Brain microvascular endothelial cell (primary cell): ENCODE results near the gene LAMA3.

Source experiments
- DNase-seq: peaks from one replicate; pipeline ENCODE4 v3.0.0-alpha.2; 2020
- H3K27ac ChIP-seq: fragments of 250-450 bp; sonication (Bioruptor Pico); 2 replicates; pipeline ENCODE4 v1.5.1; 2020; ENCODE audit warnings: mild to moderate bottlenecking, moderate library complexity
- H3K27me3 ChIP-seq: fragments of 250-450 bp; sonication (Bioruptor Pico); replicated peaks from 2 replicates; pipeline ENCODE4 v1.5.1; 2020; ENCODE audit warnings: mild to moderate bottlenecking
- H3K36me3 ChIP-seq: fragments of 250-450 bp; sonication (Bioruptor Pico); replicated peaks from 2 replicates; pipeline ENCODE4 v1.5.1; 2020; ENCODE audit warnings: mild to moderate bottlenecking
- H3K4me3 ChIP-seq: 2 replicates; pipeline ENCODE4 v1.5.1; 2011; ENCODE audit warnings: low read depth, mild to moderate bottlenecking, control low read depth, low read length, moderate library complexity
- in situ Hi-C: cut with HindIII; loops from 2 replicates; pipeline ENCODE4 v1.10.0; 2017; ENCODE audit warnings: low sequenced_read_pairs, low pct_ligation_motif_present
- TF ChIP-seq, protein P1 (sequence below): IDR thresholded peaks from 2 replicates; pipeline ENCODE4 v1.5.1; 2011; ENCODE audit warnings: low read depth, mild to moderate bottlenecking, moderate library complexity, low read length, control low read depth, inconsistent platforms; ENCODE audit errors: missing control alignments

LAMA3 gene

DNA sequence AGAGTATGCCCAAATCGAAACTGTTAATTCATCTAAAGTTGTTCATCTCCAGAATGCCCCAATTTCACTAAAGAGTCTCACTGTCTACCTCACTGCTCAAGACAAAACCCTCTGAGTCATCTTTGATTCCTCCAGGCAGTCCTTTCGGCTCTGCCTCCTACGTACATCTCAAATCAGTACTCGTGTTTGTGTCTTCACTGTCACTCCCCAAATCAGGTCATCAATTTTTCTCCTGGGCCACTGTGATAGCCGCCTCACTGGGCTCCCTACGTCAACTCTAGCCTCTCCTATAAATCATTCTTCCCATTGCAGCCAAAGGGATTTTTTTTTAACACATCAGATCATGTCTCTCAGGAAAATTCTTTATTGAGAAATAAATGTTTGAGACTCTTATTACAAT lies 283.2 kb downstream of the LAMA3 start:
- H3K27ac ChIP-seq = no peak overlapping the region
- DNase-seq = no peak
- H3K4me3 ChIP-seq = no peak overlapping the region
- in situ Hi-C loops = no loop called here
- TF ChIP-seq, protein P1, sequence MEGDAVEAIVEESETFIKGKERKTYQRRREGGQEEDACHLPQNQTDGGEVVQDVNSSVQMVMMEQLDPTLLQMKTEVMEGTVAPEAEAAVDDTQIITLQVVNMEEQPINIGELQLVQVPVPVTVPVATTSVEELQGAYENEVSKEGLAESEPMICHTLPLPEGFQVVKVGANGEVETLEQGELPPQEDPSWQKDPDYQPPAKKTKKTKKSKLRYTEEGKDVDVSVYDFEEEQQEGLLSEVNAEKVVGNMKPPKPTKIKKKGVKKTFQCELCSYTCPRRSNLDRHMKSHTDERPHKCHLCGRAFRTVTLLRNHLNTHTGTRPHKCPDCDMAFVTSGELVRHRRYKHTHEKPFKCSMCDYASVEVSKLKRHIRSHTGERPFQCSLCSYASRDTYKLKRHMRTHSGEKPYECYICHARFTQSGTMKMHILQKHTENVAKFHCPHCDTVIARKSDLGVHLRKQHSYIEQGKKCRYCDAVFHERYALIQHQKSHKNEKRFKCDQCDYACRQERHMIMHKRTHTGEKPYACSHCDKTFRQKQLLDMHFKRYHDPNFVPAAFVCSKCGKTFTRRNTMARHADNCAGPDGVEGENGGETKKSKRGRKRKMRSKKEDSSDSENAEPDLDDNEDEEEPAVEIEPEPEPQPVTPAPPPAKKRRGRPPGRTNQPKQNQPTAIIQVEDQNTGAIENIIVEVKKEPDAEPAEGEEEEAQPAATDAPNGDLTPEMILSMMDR = no peak
- H3K27me3 ChIP-seq = no peaks in the 10 kb centered on the region
- H3K36me3 ChIP-seq = no peaks in the 10 kb centered on the region

DNA sequence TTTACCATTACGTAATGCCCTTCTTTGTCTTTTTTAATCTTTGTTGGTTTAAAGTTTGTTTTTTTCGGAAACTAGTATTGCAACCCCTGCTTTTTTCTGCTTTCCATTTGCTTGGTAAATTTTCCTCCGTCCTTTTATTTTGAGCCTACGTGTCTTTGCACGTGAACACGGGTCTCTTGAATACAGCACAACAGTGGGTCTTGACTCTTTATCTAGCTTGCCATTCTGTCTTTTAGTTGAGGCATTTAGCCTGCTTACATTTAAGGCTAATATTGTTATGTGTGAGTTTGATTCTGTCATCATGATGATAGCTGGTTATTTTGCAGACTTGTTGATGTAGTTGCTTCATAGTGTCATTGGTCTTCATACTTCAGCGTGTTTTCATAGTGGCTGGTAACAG lies 287.9 kb downstream of the LAMA3 start:
- in situ Hi-C loops = no loop called here
- no peak overlapping the region for H3K4me3 ChIP-seq
- TF ChIP-seq, protein P1 = no peak
- DNase-seq = no peak
- H3K36me3 ChIP-seq = no peaks in the 10 kb centered on the region
- H3K27me3 ChIP-seq = no peaks in the 10 kb centered on the region
- no peak overlapping the region for H3K27ac ChIP-seq

DNA sequence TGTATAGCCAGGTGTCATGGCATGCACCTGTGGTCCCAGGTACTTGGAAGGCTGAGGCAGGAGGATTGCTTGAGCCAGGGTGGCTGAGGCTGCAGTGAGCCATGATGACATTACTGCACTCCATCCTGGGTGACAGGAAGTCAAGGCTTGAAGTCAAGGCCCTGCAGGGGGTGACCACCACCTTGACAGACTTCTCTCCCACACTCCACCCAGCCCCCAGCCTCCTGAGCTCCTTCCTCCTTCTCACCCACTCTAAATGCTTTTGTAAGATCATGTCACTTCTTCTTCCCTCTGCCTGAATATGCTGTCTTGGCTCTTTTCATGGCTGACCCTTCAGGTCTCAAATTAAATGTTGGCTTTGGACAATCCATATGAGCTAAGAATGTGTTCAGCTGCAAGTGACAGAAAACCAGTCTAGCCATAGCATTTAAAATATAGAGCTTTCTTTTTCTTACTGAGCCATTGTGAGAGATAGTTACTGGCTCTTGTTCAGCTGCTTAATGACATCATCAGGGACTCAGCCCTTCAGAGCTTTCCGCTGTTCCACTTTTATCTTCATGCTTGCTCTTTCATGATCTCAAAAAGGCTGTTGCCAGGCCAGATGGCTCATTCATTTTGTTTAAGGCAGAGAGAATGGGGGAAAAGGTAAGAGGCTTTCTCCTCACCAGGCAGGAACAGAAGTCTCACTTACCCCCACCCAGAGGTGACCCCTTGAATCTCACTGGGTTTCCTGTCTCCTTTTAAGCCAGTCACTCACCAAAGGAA lies 288.6 kb downstream of the LAMA3 start:
- in situ Hi-C loops = no loop called here
- H3K27me3 ChIP-seq = no peaks in the 10 kb centered on the region
- DNase-seq = no peak

DNA sequence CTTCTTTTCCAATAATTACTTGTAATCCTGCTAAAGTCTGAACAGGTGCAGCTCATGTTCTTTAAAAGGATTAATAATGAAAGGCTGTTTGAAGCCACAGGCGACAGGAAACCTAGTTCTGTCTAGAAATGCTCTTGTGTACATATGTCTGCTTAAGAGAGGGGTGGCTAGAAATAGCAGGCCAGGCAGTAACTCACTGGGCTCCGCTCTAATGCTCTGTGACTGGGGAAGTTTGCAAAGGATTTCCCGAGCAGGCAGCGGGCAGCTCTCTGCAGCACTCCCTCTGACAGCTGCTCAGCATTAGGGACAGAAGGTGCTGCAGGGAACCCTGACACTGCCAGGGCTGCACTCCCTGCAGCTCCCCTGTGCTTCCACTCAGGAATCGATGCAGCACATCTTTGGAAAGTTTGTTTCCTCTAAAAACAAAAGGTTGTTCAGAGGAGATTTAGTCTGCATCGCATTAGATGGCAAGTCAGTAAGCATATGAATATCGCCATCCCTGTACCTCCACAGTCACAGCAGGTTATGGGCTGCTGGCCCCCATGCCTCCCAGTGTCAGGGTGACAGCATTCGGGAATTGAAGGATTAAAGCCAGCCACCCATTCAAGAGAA lies 292.2 kb downstream of the LAMA3 start:
- in situ Hi-C loops = no loop called here
- TF ChIP-seq, protein P1 = no peak
- H3K27ac ChIP-seq = no peak overlapping the region
- H3K36me3 ChIP-seq = no peaks in the 10 kb centered on the region
- H3K4me3 ChIP-seq = no peak overlapping the region
- no peak for DNase-seq
- no peaks in the 10 kb centered on the region for H3K27me3 ChIP-seq

More for the DNA sequence above, 288.6 kb downstream of the LAMA3 start:
- H3K27ac ChIP-seq = no peak overlapping the region
- H3K36me3 ChIP-seq = no peaks in the 10 kb centered on the region
- no peak overlapping the region for H3K4me3 ChIP-seq
- TF ChIP-seq, protein P1 = no peak

DNA sequence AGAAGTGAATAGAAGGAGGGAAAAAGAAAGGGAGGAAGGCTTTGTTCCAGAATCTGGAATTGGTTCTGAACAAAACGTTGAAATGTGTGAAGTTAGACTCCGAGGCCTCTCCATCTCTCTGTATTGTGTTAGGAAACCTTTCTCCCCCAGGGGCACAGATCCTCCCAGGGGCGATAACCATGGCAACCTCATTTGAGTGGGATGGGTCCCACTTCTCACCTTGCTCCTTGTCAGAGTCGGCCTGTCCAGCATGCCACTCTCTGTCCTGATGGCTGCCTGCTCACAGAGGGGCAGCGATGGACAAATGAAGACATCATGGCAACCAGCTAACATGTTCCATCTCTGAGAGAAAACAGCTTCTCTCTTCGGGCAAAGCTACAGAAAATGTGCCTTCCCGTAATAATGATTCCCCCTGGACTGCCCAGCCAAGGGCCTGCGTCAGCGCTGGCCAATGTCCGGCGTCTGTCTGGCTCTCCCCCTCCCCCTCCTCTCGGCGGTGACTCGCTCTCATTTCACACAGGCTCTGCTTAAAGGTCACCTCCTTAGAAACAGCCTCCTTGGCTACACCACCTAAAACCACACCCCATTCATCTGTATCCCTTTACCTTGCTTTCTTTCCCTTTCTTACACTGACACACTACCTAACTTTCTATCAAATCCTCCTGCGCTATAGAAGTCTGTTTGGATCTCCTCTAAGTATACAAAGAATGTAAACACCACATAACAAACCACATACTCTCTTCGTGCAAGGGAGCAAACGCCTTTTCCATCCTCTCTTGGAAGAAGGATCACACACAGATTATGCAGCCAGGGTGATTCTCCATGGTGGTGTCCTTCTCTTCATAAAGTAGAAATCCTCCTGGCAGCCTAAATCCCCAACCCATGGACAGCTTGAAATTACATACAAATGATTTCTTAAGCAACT lies 293.2 kb downstream of the LAMA3 start:
- TF ChIP-seq, protein P1 = no peak
- no peak overlapping the region for H3K4me3 ChIP-seq
- no peak overlapping the region for H3K27ac ChIP-seq
- in situ Hi-C loops = no loop called here
- H3K27me3 ChIP-seq = no peaks in the 10 kb centered on the region
- peak; percentile 59 for DNase-seq
- no peaks in the 10 kb centered on the region for H3K36me3 ChIP-seq
